Activated CD4-positive, alpha-beta T cell treated with anti-CD3 and anti-CD28 coated beads, Interleukin-2, amount 50 U/mL, for 48 hours (primary cell): ENCODE results near the gene METTL16.
A peak's percentile ranks its signal among the peaks of the same experiment; 100 is the strongest.

ENCODE experiments used
- DNase-seq, 2 experiments: peaks; one replicate each; pipeline ENCODE4 v3.0.0-alpha.2; 2020

METTL16 gene

DNA sequence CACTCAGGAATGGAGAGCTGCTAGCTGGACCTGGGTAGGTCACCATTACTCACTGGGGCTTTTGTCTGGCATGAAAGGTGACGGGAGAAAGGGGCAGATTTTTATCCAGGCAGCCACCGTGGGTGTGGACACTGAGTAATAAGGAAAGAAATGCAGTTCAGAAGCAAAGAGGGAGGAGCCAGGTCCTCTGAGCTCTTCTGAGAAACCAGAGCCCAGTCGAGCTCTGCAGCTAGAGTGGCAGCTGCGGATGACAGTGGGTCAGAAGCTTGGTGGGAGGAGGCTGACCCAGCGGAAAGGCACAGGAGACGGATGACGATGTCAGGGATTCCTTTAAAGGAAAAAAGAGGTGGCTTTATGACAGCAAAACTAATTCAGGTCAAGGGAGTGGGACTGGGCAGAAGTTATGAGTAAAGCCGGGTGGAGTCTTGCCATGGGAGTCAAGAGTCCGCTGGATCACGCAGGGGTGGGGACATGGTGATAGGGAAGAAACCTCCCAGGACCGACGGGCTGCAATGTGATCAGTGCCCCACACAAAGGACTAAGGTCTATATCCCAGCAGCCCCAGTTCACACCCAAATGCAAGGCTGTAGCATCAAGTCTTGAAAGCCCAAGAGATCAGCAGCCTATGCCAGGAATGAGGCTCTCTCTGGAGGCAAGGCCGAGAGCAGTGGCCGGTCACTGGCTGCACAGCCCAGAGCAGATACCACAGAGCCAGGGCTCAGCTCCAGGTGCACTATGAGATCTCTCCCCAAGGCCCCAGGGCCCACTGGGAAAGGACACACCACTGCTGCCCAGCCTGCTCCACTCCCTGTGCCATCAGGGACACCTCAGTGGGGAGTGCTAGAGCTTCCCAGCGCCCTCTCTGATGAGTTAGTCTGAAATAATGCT, 104.5 kb downstream of the METTL16 start:
- DNase-seq, result peak; percentile 39 to 58

DNA sequence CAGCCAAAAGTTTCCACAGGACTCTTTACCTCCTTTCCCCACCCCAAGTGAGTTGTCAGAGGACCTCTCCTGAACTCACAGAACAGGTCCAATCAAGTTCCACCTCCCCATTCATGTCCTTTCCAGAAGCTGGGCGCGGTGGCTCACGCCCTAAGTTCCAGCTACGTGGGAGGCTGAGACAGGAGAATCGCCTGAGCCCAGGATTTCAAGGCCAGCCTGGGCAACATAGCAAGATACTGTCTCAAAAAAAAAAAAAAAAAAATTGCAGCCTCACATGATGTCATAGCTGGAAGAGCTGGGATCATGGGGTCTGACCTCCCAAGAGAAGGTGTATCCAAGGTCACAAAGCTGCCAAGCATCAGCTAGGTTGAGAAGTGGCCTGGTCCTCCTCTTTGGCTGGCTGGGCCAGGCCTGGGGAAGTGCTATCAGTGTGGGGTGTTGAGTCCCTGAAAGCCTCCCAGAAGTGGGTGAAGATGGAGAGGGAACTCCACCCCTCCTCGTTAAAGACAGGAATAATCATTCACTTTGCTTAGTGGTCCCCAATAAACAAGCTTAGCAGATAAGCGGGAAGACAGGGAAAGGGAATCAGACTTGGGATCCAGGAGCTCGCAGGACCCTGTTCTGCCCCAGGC, 105.3 kb downstream of the METTL16 start:
- no peak for DNase-seq

DNA sequence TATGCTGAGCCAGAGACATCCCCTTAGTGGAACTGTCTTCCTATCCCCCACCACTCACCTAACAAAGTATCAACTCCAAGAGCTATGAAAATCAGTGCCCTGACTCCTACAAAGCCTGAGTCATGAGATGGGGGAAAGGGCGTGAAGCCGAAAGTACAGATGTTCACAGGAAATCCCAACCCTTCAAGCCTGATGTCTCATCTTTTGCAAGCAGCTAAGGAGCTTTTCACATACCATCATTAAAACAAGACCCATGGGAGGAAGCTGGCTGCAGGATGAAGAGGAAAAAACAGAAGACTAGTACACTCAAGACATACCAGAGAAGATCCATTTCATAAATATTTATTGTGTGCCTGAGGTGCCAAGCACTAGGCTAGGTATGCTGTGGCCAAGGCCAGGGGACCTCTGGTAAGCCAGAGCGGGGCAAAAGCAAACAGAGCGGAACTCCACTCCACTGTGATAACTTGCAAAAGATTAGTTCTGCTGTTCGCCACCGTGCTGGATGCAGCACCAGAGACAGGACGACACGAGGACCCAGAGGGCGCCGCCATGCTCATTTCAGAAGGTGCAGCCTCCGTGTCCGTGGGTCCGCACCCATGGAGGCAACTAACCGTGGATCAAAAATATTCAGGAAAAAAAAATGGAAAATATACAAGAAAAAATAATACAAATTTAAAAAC, 106.3 kb downstream of the METTL16 start:
- DNase-seq, result no peak

- DNase-seq, result no peak
These were observed 108.6 kb downstream of the METTL16 start for GRCh38 chr17:2403044-2403443.

GRCh38 chr17:2402544-2402943, 109.1 kb downstream of the METTL16 start:
- no peak for DNase-seq

DNA sequence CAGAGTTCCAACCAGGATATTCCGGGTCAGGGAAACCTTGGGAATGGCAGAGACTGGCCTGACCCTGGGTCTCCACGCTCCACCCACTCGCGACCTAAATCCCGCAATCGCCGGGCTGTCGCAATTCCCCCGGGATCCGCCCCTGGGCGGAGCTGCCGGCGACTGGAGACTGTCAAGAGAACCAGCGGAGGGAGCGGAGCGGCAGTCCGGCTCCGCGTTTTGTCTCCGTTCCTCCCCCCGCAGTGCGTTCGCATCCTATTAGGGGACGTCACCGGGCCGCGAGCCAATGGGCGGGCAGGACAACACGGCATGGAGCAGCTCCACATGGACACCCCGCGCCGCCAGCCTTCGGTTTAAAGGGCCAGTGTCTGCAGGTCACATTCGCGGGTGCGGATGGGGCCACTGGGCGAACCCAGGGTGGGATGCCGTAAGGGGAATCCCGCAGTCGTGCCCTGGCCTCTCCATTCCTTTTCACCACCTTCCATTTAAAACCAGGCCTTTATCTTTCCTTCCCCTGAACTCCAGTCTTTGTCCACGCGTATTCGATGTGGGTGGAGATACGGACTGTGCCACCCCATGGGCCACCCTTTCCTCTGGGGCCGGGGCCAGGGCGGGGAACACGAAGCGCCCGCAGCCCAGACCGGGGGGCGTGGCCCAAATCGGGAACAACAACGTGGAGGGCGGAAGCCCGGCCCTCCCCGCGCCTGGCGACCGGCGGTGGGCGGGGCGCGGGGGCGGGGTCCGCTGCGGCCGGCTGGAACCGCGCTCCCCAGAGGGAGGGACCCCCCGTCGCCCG, 110.1 kb downstream of the METTL16 start:
- peak; percentile 99 for DNase-seq

DNA sequence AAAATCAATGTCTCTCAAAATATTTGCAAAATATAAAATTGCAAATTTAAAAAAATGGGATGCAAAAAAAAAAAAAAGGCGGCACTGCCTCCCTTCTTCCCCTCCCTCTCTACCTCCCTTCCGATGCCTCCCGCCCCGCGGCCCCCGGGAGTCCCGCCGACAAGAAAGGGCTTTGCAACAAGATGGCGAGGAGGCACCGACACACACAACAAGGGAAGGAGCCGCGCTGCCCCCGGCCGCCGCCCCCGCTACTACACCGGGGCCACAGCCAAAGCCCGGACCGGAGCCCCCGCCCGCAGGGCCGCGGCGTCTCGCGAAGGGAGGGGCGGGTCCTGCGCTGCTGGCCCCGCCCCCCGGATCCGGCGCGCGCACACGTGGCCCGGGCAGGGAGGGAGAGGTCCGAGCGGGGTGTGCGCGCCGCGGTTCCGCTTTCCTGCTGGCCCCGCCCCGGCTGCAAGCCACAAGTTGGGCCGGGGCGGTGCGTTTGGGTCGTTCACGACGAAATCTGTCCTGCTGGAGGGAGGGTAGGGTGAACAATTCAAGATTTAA, 110.7 kb downstream of the METTL16 start, which contains the start of gene MNT:
Gene MNT (minus strand): TSS at position 184 of the 549 bp plus-strand sequence. CDS start 348 bp downstream, outside the sequence.
- DNase-seq, result peak; percentile 91 to 92

DNA sequence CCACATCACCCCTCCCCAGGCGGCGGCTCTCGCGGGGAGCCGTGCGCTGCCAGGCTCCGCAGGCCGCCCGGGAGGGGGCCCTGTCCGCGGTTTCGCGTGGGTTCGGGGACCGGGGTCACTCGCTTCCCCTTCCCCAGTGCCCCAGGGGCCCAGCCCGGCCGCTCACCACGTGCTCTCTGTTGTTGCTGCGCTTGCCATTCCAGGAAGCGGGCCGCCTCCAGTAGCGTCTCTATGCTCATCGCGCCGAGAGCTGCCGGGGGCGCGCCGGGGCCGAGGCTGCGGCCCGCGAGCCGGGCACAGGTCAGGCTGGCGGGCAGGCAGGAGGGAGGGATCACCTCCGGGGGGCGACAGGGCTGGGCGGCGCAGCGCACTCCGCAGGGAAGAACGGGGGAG, 111.2 kb downstream of the METTL16 start:
- DNase-seq, result peak; percentile 65 to 69

DNA sequence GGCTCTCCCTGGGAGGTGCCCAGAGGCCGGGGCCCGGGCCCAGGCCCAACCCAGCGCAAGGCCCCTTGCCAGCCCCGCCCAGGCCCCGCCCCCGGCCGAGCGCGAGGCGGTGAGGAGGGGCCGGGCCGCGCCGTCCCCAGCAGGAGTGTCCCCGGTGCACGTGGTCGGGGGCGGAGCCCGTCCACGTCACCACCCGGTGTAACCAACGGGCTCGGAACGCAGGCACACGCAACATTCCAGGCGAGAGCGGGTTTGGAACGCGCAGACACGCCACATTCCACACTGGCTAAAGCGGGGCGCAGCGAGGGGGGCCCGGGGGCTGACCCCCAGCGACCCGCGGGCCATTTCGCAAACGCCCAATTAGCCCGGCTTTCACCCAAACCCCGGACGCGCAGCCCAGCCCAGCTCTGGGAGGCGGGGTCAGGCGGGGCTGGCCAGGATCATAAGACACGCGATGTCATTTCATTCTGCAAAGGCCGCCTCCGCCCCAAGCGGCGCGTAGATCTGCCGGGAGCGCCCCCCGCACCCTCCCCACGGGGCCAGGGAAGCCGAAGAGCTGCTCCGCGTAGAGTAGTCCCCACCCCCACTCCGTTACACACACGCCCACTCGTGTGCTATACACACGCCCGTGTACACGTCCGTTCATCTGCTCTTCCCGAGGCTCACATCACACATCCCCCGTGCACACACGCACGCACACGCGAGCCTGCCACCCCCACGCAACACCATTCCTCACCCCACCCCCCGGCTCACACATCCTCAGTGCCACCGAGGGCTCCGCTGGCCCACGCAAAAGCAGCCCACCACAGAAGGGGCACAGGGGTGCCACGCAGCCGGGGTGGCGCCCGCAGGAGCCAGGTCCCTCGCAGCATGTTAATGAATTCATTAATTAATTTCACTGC, 111.9 kb downstream of the METTL16 start:
- peak; percentile 93 for DNase-seq

GRCh38 chr17:2398655-2399571, 112.8 kb downstream of the METTL16 start:
- DNase-seq, result peak; percentile 54 to 55

- DNase-seq, result no peak
These were observed 113.5 kb downstream of the METTL16 start for GRCh38 chr17:2398182-2398581.

GRCh38 chr17:2397247-2398171, 114.2 kb downstream of the METTL16 start:
- no peak for DNase-seq

GRCh38 chr17:2396568-2397246, 115.0 kb downstream of the METTL16 start:
- DNase-seq, result peak; percentile 67 to 78

GRCh38 chr17:2396192-2396567, 115.5 kb downstream of the METTL16 start:
- DNase-seq, result no peak

DNA sequence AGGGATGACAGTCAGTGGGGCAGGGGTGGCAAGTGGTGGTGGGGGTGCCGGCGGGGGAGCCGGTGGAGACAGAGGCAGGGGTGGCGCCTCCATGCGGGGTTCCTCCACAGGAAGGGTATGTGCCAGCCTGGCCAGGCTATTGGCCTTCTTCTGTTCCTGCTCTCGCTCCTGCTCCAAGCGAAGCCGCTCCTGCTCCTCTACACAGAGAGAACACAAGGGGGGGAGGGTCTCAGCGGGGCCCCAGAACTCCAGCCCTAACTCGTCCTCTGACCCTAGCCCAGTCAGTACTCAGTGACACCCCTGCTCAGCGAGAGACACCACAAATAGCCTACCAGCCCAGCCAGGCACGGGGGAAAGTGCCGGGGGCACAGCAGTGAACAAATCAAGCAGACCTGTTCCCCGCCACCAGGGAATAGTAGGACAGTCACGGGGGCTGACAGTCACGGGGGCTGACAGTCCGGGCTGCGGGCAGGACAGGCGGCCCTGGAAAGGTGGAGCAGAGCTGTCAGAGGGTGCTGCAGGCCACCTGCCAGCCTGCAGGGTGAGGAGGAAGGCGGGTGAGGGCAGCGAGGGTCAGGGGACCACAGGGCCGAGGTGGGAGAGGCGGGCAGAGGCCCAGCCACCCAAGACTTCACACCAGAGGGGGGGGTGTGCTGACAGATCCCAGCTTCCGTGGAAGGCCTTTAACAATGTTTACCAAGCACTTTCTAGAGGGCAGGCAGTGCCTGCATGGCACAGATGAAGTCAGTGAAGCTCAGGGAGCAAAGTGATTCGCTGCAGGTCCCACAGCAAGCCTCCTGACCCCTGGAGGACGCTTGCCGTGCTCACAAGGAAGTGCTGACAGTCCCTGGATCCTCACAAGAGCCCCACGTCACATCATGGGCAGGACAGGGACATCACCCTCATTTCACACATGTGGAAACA, 116.2 kb downstream of the METTL16 start:
- no peak for DNase-seq

- DNase-seq, result no peak
These were observed 116.9 kb downstream of the METTL16 start for GRCh38 chr17:2394775-2395201.
